ENCODE results near the gene BBS1.
"Not testable (repeated sequence)": the region's sequence is repeated elsewhere in the genome, so short reads cannot be mapped to it uniquely, and the experiment has no call there.

BBS1 gene

DNA sequence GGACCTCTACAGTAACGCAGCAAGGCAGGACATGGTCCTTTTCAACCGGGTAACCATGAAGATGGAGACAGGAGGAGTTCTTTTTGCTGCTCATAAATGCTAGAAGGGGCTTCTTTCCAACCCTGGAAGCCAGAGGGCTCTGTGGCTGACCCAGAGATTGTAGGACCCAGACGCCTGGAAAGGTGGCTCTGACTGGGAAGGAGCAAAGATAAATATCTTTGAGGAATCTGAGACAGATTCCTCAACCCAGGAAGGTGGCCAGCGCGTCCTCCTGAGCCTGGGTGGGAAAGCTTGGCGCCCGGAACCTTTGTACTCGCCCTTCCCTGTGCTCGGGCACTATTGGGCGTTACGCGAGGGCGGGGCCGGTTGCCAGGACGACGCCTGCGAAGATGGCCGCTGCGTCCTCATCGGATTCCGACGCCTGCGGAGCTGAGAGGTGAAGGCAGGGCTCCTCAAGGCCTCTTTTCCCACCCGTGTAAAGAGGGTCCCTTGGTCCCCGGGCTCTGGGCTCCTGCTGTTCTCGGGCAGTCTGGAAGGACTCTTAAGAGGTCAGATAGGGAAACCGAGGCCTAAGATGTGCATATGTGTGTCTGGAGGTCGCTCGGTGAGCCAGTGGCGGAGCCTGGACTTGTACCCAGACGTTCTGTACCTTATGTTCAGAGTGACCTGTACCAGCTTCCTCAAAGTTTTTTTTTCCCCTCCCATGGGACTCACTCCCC is at the start of gene BBS1:
TSS of gene BBS1 (plus strand) at position 365 of the 719 bp plus-strand sequence. CDS start at position 390, 25 bp downstream.
- DNase-seq, result peak; percentile 22 to 72

DNA sequence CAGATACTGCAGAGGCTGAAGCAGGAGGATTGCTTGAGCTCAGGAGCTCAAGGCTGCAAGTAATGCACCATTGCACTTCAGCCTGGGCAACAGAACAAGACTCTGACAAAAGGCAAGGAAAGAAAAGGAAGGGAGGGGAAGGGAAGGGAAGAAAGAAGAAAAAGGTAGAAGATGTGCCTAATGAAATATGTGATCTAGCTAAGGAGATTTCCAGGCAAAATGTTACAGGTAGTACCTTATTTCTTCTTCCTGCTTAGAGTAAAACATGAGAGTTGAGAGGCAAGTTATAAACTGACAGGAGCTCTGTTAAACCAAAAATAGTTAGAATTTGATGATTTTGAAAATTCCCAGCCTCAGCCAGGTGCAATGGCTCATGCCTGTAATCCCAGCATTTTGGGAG is 48.4 kb upstream of the BBS1 start:
- DNase-seq, result no peak

DNA sequence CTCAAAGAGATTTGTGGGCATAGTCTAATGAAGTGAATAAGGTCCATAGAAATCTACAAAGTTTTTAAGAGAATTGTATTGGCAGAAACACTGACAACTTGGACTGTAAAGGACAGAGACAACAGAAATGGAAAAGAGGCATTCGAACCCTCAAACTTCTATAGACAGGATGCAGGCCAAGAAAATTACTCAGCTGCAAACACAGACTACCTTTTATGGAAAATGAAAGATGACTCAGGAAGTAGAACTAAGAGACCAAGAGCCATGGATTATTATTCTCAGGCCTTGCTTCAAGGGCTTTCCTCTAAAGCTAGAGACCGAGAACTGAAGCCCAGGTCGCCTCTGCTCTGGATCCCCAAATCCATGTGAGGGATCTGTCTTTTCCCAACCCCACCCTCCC is 47.5 kb upstream of the BBS1 start:
- no peak for DNase-seq

DNA sequence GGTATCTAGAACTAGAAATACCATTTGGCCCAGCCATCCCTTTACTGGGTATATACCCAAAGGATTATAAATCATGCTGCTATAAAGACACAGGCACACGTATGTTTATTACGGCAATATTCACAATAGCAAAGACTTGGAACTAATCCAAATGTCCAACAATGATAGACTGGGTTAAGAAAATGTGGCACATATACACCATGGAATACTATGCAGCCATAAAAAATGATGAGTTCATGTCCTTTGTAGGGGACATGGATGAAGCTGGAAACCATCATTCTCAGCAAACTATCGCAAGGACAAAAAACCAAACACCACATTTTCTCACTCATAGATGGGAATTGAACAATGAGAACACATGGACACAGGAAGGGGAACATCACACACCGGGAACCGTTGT is 46.3 kb upstream of the BBS1 start:
- DNase-seq, result not testable (repeated sequence)

DNA sequence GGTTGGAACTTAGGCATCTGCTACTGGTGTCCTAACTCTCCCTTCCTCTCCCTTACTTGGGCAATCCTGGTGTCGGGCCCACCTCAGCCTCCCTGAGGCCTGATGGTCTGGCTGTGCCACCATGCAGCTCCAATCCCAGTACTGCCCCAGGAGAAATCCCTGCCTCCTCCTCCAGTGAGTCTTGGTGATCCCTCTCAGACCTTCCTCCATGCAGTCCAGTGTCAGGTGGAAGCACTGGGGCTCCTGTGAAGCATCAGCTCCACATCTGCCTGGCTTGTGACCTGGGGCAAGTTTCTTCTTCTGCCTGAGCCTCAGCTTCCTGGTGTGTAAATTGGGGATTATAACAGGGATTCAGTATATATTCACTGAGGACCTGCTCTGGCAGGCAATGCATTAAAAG is 45.5 kb upstream of the BBS1 start:
- DNase-seq, result no peak

DNA sequence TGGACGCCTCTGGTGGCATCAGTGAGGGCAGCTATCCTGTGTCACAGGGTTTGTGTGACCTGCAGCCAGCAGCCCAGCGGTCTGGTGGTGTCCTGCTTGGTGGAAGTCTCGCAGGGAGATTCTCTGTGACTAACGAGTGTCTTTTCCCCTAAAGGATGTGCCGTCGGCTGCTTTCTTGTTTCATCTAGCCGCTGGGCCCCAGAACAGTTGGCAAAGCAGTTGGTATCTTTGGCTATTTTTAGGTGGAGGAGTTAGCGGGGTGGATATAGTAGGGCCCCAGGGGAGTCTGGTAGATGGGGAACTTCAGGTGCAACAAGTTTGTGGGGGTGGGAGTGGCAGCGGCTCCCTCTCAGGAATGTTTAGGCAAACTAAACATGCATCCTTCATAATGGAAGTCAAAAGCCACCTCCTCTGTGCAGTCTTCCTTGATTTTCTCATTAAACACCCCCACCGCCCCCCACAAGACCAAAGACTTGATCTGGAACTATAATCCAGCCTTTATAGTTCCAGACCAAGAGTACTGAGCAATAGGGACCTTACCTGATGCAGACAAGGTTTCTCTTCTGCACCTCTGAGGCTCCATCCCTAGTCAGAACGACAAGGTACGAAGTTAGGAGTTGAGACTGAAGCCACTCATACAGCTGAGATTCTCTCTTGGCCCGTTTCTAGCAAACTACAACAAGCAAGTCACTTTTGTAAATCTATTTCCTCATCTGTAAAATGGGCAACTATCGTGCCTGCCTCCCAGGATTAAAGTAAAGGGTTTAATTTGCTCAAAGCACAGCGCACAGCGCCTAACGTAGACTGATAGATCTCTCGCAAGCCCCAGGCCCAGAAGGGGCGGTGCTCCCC is 44.8 kb upstream of the BBS1 start:
- no peak for DNase-seq

DNA sequence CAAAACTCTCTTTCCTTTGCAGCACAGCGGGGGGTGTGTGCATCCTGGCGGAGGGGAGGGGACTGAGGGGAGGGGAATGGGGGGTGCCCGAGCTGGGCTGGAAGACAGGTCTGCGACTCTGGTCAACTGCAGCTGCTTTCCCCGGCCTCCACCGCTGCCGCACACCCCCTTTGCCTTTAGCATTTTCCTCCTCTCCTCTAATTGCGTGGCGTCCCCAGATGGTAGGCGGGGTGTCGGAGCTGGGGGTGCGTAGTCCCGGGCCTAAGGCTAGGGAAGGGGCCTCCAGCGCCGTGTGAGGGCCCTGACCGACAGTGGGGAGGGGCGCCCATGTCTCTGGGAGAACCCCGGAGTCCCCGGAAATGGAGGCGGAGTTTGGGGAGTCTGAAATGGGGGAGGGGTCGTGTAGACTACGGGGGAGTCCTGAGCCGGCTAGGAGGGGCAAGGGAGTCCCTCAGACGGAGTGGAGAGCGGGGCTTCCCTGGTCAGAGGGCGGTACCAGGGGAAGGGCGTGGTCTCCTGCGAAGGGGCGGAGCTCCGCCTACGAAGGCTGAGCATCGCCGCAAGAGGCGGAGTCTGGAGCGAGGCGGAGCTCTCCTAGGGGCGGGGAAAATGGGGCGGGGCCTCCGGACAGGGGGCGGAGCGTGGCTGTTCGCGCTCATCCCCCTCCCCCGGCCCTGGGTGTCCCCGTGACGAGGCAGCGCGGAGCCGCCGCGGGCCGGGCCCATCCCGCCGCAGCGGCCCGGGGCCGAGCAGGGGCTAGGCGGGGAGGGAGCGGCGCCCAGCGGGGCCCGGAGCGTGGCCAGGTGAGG is 44.0 kb upstream of the BBS1 start, which contains the start of gene PELI3:
TSS of gene PELI3 (plus strand) at position 681 of the 809 bp plus-strand sequence. CDS start 1,224 bp downstream, outside the sequence.
- peak in 1 of 2 experiments; percentile 72 for DNase-seq

DNA sequence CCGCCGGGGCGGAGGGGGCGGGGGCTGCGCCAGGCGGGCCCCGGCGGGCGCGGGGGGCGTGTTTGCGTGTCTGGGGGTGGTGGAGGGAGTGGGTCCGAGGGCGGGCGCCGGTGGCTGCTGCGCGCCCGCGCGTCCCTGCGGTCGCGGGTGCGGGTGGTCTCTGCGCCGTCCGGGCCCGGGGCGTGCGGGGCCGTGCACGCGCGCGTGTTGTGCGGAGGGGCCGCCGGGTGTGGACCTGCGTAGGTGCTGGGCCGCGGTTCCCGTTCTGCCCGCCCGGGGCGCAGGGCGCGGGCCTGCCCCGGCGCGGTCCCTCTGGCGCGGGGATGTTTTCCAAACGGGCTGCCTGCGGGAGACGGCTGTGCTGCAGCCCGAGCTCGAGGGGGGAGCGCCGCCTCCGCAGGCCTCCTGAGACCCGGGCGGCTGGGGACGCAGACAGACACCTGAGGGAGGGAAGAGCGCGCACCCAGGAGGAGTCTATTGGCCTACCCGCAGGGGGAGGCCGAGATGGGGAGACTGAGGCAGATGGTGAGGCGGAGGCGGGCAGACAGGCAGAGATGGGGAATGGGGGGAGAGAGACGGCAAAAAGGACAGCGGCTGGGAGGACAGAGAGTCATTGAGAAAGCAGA is 43.3 kb upstream of the BBS1 start:
- no peak for DNase-seq

DNA sequence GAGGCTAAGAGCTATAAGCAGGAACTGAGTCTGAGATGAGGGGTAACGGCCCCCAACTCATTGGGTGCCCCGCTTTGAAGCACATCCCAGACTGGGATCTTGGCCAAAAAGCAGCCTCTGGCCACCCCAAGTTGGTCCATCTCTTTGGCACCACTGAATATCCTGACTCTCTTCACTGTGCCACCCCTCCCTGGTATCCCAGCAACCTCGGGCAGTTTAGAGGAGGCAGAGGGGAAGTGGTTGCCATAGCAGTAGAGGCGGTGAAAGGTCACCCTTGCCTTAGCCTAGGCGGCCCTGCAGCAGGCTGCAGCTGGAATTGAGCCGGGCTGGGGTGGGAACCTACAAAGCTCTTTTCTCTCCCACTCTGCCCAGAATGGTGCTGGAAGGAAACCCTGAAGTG is 42.7 kb upstream of the BBS1 start:
- no peak for DNase-seq

DNA sequence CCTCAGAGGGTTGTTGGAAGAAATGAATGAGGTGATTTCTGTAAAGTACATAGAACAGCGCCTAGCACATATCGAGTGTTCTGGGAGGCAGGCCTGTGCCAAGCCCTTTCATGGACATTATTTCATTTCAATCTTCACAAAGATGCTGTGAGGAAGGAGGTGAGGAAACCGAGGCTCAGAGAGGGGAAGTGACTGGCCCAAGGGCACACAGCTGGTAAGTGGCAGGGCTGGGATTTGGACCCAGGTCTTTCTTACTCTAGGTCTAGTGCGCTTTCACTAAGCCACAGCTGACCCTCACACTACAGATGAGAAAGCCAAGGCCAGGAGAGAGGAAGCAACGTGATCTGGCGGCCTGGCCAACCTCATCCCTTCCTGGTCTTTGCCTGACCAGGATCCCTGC is 41.7 kb upstream of the BBS1 start:
- no peak for DNase-seq

DNA sequence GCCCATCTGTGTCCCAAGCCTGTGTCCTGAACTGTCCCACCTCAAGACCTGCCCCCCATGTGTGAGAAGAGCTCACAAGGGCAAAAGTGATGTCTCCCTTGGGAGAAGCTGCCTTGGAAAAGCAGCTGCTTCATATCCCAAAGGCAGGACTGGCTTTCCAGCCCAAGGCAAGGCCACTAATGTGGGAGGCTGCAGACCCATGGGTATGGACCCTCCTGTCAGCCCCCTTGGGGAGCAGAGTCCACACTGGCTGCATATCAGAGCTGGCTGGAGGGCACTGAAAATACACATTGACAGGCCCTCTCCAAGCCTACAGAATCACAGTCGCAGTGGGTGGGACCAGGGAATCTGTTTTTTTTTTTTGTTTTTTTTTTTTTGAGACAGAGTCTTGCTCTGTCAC is 41.0 kb upstream of the BBS1 start:
- DNase-seq, result no peak

DNA sequence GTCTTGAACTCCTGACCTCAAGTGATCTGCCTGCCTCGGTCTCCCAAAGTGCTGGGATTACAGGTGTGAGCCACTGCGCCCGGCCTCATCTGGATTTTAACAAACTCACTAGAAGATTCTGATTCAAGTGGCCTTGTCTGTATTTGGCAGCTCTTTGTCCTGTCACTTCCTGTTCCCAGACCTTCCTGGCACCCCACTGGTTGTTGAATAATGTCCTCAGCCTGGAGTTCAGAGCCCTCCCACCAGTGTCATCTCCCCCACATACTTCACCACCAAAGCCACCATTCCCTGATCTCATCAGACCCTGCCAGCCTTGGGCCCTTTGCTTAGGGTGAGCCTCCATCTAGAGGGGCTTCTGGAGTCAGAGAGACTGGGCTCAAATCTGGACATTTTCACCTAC is 40.4 kb upstream of the BBS1 start:
- DNase-seq, result no peak

DNA sequence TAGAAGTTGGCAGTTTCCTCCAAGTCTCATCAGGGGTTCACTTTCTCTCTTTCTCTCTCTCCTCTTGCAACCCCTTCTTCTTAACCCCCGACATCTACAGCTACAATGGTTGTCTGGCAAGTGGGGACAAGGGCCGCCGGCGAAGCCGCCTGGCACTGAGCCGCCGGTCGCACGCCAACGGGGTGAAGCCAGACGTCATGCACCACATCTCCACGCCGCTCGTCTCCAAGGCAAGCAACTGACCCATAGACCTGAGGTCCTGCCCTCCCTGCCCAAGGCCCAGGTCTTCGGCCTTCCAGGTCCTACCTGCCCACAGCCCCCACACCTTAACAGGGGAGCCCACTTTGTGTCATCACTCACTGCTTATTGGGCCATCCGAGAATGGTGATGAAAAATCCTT is 39.3 kb upstream of the BBS1 start:
- DNase-seq, result no peak

DNA sequence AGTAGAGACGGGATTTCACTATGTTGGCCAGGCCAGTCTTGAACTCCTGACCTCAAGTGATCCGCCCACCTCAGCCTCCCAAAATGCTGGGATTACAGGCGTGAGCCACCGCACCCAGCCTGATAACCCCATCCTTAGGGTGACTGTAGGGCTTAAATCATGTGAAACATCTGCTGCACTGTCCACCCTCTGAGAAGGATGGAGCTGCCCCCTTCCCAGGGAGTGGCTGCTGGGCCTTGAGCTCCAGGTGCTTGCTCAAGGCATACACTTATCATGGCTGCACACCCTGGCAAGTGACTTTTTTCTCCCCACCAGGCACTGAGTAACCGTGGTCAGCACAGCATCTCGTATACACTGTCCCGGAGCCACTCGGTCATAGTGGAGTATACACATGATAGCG is 38.4 kb upstream of the BBS1 start:
- no peak for DNase-seq

DNA sequence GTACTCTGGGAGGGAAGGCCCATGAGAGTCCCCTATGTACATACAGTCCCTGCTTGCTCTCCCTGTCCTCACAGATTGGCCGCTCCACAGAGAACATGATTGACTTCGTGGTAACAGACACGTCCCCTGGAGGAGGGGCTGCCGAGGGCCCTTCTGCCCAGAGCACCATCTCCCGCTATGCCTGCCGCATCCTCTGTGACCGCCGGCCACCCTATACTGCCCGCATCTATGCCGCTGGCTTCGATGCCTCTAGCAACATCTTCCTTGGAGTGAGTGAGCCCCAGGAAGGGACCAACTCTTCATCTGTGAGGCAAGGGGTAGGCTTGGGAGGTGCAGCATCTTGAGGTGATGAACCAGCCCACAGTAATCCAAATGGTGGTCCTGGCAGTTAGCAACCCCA is 37.3 kb upstream of the BBS1 start:
- DNase-seq, result no peak

DNA sequence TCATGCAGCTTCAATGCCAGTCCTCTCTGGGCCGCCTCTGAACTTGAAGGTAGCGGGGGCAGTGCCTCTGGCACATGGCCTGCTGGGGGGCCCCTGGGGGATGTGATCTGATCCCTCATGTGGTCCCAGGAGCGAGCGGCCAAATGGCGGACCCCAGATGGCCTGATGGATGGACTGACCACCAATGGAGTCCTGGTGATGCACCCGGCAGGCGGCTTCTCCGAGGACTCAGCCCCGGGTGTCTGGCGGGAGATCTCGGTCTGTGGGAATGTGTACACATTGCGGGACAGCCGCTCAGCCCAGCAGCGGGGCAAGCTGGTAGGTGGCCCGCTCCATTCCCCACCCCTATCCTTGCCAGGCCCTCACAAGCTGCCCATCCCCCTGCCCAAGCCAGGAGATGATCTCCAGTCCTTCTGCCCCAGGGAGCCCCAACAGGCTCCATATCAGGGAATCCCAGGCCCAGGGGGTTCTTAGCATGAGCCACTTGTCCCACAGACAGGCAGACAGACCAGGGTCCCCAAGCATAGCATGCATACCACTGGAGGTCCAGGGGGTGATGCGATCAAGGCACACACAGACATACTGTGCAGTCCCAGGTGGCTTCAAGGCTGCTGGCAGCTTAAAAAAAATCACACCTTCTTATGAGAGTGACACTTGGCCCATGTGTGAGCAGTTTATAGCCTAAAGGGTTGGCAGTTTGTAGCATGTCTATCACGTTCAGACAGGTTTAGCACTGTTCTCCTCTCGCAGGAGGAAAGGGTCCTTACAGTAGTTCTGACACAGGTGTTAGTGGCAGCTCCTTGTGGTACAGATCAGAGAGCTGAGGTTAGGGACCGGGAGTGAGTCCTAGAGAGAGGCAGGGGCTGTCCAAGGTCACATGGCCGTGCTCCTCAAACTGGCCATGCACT is 36.6 kb upstream of the BBS1 start:
- DNase-seq, result no peak

DNA sequence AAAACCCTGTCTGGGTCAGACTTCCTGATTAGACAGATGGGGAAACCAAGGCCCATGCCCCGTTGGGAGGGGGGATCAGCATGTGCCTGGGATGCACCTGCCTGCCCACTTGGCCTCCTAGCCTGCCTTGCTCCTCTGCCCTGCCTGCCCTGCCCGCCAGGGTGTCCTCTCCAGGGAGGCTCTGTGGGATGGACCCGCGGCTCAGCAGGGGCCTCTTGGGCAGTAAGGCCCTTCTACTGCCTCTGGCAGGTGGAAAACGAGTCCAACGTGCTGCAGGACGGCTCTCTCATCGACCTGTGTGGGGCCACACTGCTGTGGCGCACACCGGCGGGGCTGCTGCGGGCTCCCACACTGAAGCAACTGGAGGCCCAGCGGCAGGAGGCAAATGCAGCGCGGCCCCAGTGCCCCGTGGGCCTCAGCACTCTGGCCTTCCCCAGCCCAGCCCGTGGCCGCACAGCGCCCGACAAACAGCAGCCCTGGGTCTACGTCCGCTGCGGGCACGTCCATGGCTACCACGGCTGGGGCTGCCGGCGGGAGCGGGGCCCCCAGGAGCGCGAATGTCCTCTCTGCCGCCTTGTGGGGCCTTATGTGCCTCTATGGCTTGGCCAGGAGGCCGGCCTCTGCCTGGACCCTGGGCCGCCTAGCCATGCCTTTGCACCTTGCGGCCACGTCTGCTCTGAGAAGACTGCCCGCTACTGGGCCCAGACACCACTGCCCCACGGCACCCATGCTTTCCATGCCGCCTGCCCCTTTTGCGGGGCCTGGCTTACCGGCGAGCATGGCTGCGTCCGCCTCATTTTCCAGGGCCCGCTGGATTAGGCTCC is 34.9 kb upstream of the BBS1 start:
- DNase-seq, result no peak

DNA sequence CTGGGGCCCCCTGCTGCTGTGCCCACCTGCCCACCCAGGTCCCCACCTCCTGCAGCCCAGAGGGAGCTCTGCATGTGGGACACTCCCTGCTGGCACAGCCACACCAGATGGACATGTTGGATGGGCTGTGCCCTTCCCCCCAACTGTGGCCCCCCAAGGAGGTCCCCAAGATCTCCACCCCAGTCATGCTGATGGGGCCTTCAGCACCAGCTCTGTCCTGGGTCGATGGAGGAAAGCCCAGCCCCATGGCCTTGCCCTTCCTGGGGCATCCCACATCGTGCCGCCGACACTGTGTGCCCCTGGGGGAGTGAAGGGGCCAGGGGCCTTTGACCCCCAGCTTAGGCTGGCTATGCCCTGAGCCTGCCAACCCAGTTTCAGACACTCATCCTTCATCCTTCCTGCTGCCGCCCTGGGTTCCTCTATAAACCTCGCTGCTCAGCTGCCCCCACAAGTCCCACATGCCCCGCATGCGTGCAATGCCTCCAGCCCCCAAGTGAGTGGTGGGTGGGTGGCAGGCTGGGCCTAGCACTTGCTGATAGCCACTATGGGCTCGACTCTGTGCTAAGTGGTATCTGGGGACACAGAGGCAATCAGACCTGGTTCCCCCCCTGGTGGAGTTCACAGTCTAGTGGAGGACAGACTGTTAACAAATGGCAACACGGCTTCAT is 34.1 kb upstream of the BBS1 start:
- DNase-seq, result no peak

DNA sequence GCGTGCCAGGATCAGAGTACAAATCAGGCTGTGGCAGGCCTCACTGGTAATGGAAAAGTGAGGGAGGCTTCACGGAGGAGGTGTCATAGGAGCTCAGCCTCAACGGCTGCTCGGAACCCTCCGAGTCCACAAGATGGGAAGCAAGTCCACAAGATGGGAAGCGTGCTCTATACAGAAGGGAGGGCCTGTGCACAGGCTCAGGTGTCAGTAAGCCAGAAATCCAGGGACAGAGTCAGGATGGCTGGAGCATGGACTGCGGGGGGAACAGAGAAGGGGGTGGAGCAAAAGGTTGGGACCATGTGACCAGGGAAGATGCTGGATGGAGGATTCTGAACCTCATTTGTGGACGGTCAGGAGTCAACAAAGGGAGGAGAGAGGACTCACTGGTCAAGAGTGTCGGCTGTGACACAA is 33.6 kb upstream of the BBS1 start:
- no peak for DNase-seq

All from SW 1271 (cell line).